ENCODE data around the gene PHF2.

DNA sequence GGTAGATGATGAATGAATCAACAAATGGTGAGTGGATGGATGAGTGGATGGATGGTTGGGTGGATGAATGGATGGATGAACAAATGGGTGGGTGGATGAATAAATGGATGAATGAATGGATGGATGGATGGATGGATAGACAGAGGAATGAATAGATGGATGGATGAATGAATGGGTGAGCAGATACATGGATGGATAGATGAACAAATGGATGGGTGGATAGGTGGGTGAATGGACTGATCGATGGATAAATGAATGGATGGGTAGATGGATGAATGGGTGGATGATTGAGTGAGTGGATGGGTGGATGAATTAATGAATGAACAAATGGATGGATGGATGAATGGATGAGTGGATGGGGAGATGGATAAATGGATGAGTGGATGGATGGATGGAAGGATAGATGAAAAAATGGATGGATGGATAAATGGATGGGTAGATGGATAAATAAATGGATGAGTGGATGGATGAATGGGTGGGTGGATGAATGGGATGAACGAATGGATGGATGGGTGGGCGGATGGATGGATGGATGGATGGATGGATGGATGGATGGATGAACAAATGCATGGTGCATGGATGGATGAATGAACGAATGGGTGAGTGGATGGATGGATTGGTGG, 85.7 kb downstream of the PHF2 start:
- TF ChIP-seq CREM (CRISPR knock-in tag; IDR thresholded peaks at IDR 0.05) (no peak), IRF2 (CRISPR knock-in tag; IDR thresholded peaks at IDR 0.05; ENCODE audit: borderline replicate concordance, low read depth) (no peak), MYBL2 (CRISPR knock-in tag; IDR thresholded peaks at IDR 0.05) (no peak), TEAD4 (CRISPR knock-in tag; IDR thresholded peaks at IDR 0.05) (no peak), ESRRA (CRISPR knock-in tag; IDR thresholded peaks at IDR 0.05; ENCODE audit: borderline replicate concordance) (no peak), GRHL2 (CRISPR knock-in tag; IDR thresholded peaks at IDR 0.05; ENCODE audit: insufficient replicate concordance, severe bottlenecking) (no peak)
- TF ChIP-seq, protein P1, sequence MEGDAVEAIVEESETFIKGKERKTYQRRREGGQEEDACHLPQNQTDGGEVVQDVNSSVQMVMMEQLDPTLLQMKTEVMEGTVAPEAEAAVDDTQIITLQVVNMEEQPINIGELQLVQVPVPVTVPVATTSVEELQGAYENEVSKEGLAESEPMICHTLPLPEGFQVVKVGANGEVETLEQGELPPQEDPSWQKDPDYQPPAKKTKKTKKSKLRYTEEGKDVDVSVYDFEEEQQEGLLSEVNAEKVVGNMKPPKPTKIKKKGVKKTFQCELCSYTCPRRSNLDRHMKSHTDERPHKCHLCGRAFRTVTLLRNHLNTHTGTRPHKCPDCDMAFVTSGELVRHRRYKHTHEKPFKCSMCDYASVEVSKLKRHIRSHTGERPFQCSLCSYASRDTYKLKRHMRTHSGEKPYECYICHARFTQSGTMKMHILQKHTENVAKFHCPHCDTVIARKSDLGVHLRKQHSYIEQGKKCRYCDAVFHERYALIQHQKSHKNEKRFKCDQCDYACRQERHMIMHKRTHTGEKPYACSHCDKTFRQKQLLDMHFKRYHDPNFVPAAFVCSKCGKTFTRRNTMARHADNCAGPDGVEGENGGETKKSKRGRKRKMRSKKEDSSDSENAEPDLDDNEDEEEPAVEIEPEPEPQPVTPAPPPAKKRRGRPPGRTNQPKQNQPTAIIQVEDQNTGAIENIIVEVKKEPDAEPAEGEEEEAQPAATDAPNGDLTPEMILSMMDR (IDR thresholded peaks at IDR 0.05) = no peak
- TF ChIP-seq, protein P2, sequence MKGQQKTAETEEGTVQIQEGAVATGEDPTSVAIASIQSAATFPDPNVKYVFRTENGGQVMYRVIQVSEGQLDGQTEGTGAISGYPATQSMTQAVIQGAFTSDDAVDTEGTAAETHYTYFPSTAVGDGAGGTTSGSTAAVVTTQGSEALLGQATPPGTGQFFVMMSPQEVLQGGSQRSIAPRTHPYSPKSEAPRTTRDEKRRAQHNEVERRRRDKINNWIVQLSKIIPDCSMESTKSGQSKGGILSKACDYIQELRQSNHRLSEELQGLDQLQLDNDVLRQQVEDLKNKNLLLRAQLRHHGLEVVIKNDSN (CRISPR knock-in tag; IDR thresholded peaks at IDR 0.05) = no peak
- TF ChIP-seq, protein P3, sequence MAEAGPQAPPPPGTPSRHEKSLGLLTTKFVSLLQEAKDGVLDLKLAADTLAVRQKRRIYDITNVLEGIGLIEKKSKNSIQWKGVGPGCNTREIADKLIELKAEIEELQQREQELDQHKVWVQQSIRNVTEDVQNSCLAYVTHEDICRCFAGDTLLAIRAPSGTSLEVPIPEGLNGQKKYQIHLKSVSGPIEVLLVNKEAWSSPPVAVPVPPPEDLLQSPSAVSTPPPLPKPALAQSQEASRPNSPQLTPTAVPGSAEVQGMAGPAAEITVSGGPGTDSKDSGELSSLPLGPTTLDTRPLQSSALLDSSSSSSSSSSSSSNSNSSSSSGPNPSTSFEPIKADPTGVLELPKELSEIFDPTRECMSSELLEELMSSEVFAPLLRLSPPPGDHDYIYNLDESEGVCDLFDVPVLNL (CRISPR knock-in tag; IDR thresholded peaks at IDR 0.05; ENCODE audit: borderline replicate concordance, low read depth) = no peak
- TF ChIP-seq, protein P4, sequence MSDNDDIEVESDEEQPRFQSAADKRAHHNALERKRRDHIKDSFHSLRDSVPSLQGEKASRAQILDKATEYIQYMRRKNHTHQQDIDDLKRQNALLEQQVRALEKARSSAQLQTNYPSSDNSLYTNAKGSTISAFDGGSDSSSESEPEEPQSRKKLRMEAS (CRISPR knock-in tag; IDR thresholded peaks at IDR 0.05) = no peak
- TF ChIP-seq, protein P5, sequence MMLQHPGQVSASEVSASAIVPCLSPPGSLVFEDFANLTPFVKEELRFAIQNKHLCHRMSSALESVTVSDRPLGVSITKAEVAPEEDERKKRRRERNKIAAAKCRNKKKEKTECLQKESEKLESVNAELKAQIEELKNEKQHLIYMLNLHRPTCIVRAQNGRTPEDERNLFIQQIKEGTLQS (CRISPR knock-in tag; conservative IDR thresholded peaks at IDR 0.05) = no peak
